ENCODE data around the gene SEMA4C.

Gene SEMA4C, protein sequence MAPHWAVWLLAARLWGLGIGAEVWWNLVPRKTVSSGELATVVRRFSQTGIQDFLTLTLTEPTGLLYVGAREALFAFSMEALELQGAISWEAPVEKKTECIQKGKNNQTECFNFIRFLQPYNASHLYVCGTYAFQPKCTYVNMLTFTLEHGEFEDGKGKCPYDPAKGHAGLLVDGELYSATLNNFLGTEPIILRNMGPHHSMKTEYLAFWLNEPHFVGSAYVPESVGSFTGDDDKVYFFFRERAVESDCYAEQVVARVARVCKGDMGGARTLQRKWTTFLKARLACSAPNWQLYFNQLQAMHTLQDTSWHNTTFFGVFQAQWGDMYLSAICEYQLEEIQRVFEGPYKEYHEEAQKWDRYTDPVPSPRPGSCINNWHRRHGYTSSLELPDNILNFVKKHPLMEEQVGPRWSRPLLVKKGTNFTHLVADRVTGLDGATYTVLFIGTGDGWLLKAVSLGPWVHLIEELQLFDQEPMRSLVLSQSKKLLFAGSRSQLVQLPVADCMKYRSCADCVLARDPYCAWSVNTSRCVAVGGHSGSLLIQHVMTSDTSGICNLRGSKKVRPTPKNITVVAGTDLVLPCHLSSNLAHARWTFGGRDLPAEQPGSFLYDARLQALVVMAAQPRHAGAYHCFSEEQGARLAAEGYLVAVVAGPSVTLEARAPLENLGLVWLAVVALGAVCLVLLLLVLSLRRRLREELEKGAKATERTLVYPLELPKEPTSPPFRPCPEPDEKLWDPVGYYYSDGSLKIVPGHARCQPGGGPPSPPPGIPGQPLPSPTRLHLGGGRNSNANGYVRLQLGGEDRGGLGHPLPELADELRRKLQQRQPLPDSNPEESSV

DNA sequence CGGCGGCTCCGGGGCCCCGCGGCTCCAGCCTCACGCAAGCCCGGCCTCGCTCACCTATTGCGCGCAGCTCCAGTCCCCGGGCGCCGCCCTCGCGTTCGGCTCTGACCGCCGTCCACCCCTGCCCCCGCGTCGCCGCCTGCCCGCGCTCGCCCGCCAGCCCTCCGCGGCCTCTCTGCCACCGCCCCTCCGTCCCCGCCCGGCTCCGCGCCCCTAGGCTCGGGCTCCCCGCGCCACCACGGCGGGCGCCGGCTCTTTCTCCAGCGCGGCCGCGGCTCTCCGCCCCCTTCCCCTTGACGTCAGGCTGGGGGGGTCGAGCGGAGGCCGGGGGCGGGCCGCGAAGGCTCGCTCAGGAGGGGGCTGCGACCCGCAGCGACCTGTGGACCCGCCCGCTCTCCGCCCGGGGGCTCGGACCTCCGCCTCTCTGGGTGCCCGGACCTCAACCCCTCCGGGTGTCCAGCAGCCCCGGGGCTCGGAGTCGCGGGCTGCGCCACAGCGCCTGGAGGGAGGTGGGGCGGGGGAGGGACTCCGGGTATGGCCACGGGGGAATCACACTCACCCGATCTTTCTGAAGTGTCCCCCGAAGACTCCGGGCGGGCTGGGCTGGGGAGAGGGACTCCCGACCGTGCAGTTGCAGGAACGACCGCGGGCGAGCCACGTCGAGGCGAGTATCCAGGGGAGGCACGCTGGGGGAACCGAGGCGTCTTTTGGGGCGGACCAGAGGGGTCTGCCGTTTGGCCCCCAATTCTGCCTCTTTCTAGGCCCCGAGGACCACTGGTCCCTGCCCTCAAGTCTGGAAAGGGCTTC lies at the start of gene SEMA4C:
TSS of gene SEMA4C (minus strand) at position 259 of the 804 bp plus-strand sequence. CDS start 2,194 bp downstream, outside the sequence.
- no peak for DNase-seq

DNA sequence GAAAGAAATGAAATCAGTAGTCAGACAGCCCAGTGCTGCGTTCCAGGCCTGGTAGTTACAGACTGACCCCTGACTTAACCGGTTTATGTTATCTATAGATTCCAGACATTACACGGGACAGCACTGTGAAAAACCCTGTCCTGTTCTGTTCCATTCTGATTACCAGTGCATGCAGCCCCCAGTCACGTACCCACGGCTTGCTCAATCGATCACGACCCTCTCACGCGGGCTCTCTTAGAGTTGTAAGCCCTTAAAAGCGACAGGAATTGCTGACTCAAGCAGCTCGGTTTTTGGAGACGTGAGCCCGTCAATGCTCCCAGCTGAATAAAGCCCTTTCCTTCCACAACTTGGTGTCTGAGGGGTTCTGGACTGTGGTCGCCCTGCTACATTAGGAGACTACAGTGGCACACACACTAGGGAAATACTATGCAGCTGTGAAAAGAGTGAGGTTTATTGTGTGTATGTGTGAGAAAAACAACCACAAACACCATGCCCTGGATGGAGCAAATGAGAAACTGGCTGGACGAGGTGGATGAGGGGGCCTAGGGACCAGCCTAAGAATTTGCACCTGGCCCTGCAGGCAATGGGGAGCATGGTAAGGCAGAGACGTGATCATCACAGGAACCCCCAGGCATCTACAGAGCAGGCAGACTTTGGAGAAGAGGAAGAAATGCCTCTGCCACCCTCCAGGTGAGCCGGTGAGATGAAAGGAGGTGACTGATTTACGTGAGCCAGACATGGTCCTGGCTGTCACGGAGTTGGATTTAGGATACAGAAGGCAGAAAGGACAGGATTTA lies 49.1 kb upstream of the SEMA4C start:
- no peak for DNase-seq

DNA sequence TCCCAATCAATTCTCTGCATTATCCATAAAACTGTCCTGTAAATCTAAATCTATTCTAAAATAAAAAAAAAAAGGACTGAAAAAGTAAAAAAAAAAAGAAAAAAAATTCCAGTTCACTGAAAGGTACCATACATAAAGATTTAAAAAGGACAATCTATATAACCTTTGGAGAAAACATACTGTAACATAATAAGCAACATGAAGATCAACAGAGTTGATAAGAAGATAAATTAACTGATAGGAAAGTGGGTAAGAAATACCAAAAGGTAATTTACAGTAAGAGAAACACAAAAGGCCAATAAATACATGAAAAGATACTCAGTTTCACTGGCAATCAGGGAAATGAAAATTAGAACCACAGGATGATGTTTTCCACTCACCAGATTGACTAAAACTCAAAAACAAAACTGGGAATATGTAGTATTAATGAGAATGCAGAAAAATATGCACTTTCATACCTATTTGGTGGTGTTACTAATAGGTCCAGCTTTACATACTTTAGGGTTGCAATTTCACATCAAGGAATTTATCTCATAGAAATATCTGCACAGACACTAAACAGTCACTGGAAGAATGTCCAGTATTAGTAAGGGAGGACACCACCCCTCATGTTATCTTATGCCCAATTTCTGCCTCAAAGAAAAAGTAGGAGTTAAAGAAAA lies 48.3 kb upstream of the SEMA4C start:
- DNase-seq: no peak

DNA sequence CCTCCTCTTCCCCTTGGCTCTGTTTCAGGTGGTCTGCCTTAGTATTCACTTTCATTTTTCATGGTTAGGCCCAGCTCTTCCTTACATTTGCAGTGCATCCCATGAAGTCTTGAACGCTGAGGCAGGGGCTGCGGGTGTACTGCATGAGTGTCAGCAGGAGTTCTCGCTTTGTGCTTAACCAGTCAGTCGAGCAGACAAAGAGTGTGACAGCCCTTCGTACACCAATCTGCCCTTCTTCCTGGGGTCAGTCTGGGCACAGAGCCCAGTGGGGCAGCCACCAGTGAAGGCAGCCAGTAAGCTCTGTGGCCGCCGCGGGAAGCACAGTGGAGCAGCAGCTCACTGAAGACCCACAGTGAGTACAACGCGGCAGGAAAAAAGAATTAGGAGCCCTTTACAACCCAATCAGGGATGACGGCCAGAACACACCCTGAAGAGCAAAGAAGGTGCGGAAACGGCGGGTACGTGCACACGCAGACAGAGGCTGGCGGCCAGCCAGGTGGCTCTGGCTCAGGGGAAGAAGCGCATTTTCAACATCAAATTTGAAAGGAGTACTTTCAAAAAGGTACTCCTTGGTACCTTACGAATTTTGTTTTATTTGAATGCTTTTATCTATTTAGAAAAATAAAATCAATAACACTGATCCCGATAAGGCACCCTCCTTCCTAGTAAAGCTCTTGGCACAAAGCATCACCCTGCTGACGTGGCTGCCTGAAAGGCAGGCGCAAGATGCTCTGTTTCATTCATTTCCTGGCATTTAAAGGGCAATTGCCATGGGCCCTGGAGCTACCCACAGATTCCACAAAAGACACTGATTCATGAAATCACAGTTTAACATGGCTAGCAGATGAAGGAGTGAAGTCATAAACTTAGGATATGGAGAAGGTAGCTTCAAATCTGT lies 47.0 kb upstream of the SEMA4C start:
- no peak for DNase-seq

DNA sequence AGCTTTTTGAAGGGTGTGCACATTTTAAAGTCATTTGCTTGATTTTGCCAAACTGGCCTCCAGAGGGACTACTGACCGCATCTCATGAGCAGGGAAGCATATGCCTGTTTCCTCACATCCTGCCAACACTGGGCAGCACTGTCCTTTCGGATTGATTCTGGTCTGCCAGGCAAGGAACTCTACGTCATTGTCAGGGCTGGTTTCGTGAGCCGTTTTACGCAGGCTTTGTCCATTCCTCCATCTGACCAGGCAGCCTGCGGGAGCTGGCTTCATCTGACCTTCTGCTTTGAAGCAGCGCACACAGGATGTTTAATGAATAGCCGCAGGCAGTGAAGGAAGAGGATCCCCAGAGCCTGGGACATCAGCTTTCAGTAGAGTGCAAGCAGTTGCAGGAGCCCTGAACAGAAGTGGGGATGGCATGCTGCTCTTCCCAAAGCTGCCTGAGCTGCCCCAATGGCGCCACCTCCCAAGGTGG lies 46.3 kb upstream of the SEMA4C start:
- DNase-seq: no peak

DNA sequence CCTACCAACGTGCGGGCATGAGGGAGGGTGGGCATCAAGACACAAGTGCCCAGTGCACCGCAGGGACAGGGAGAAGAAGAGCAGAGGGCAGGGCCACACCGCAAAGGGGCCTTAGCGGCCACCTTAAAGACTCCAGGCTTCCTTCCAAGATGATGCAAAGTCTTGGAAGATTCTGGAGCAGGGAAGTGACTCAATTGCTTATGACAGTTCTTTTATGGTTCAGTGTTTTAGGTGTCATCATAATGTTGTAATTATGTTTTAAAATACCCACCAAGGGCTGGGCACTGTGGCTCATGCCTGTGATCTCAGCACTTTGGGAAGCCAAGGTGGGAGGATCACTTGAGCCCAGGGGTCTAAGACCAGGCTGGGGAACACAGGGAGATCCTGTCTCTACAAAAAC lies 44.5 kb upstream of the SEMA4C start:
- no peak for DNase-seq

DNA sequence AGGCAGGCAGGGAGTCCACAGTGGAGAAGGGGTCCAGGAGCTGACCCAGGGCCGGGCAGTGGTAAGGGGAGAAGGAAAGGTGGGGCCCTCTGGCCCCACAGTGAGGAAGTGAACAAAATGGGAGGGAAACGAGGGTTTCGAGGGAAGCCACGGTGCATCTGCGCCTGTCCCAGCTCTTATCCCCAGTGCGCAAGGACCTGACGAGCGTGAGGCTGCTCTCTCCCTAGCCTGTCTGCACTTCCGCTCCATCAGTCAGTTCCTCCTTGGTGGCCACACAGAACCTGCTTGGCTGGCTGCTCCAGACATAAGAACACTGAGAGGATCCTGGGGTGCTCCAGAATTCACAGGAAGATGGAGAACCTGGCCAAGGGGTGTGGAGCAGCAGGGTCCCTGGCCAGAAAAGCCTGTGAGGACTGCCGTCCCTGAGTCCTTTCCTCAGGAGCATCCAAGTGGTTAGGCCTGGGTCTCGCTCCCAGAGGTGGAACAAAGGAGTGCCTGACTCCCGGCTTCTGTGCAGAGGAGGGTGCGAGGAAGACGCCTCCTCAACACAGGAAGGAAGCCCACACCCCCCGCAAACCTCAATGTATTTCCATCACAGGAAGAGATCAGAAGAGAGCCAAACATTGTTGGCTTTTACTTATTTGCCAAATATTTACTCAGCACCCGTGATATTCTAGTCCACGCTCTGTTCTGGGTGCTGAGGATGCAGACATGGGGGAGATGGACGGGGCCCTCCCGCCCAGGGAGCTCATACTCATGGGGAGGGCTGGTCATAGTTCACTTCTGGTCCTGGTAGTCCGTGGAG lies 43.7 kb upstream of the SEMA4C start:
- DNase-seq: no peak

DNA sequence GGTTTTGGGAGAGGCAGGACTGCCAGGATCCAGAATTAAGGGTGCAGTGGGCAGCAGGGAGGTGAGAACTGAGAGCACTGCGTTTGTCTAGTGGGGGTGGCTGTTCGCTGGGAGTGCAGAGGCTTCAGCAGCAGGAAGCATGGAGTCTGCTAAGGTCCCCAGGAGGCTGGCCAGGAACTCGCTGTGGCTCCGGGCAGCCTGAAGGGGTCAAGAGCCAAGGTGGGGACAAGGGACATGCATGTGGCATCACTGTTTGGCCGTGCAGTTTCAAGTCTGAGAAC lies 43.2 kb upstream of the SEMA4C start:
- no peak for DNase-seq

DNA sequence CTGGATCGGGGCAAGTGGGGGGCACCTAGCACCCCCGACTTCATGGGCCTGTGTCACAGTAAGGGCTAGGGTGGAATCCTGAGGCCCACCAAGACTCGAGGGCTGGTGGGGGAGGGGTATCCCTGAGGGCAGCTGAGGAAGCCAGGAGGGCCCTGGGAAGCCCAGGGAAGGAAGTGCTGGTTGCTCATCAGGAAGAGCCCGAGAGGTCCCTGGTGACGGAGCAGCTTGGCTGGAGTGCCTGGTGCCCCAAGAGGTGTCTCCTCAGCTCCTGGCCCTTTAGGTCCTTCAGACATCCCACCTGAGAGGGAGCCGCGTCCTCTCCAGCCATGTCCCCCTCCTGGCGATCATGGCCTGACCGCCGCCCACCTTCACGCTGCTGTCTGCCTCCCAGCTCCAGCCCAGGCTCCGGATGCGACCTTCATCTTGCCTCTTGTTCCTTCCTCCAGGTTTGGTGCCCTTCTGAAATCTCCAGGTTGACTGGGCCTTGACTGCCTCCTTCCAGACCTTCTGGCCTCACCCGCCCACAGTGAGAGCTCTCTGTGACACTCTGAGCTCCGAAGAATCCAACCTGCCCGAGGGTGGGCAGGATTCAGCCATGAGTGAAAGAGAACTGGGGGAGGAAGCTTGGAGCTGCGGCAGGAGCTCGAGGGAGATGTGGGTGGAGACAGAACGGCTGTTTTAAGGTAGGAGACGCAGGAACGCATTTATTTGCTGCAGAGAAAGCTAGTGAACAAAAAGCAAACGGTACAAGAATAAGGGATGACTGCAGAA lies 42.7 kb upstream of the SEMA4C start:
- DNase-seq: no peak

DNA sequence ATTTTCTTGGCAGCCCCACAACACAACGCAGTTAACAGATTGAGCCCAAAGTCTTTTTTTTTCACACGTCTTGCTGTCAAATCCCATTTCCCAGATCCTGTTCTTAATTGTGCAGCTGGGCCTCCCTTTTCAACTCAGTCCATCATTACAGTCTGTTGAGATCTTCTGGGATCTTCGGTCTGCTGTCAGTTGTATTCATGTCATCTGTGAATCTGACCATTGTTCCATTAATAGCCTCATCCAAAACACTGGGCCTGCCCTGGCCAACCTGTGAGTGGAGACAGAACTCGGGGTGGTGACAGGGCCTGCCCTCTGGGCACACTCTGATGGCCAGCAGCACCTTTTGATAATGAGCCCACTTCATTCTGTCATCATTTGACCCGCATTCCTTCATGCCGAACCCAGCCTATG lies 39.7 kb upstream of the SEMA4C start:
- DNase-seq: no peak

DNA sequence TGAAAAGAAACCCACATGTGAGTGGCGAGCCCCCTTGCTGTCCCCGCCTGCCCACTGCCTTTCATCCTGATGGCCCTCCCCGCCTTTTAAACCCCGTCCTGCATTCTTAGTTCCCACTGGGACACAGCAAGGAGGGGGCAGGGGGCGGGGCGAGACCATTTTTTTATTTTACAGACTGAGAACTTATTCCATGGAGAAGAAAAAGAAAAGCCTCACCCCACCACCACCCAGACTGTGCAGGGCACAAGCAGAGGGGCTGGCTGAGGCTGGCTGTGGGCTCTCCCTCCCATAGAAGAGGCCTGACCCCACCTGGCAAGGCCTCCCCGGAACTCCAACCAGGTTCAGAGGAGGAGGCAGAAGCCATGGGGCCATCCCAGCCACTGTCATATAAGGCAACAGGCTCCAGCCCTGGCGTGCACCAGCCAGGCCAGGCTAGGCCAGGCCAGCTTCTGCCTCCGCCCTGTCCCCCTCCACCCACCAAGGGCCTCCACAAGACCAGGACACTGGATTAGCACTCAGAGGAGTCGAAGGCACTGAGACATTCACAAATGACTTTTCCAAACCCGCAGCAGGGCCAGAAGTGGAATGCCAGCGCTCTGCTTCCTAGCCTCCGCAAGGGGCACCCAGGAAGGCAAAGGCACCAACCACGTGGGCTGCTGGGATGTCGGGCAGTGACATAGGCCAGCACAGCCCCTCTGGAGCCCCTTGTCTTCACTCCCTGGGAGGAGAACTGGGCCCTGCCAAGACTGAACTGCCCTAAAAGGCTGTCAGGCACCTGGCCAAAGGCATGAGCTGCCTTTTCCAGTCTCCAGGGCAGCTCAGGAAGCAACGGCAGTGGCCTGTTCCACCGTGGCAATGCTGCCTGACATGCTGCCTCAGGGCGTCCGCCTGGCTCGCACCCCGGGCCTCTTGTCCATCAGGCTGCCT lies 37.5 kb upstream of the SEMA4C start:
- no peak for DNase-seq

DNA sequence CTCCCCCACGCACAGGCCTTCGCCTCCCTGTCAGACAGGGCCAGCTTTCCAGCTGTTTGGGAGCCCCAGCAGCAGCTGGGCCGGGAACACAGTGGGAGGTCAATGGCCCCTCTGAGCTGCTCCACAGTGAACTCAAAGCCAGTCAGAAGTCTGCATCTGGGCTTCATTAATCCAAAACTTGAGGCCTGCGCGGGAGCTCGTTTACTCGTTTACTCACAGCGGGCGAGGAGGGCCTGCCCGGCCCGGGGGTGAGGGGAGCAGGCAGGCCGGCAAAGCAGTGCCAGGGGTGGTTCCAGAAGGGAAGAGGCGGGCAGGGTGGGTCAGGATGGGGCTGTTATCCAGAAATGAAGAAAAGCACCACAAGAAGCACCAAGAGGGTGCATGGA lies 36.8 kb upstream of the SEMA4C start:
- no peak for DNase-seq

DNA sequence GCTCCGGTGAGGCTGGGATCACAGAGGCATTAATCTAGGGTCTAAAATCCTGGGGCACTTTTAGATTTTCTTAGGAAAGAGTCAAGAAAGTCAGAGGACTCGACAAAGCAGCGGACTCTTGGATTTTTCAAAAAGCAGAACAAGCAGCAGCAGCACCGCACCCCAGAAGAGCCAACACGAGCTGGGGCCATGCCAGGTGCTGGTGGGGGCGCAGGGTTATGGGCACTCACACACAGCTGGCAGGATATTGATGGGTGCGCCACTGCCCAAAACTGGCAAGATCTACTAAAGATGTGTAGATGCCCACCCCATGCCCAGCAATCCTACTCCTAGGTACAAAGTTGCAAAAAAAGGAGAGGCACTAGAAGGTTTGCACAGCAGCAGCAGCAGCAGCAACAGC lies 33.9 kb upstream of the SEMA4C start:
- no peak for DNase-seq

DNA sequence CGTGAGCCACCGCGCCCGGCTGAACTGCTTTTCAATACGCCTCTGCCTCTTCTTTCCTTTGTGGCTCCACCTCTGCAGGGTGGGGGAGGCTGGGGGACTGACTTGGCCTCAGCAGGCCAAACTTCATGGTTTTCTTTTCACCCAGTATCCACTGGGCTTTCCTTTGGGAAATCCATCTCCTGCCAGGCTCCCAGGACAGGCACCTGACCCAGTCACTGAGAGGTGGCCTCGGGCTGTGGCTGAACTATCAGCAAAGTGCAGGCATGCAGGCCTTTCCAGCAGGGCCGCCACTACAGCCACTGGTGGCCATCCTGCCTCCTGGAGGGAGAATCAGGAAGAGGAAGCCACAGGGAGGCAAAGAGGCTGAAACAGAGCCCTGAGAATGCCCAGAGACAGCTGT lies 33.4 kb upstream of the SEMA4C start:
- DNase-seq: no peak

DNA sequence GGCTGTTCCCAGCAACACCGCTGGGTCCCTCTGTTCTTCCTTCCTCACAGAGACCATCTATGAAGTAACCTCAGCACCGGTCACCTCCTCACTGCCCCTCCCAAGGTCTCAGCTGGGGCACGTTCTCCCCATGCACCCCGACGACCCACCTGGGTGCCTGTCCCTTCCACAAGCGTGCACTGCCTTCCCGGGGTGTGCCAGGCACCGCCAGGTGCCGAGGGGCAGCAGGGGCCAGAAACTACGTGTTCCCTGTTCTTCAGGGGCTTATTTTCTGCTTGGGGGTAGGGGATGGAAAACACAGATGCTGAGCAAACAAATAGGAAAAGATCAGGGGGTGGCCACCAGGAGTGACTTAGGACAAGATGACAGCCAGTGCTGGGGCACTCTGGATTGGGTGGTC lies 30.4 kb upstream of the SEMA4C start:
- no peak for DNase-seq

DNA sequence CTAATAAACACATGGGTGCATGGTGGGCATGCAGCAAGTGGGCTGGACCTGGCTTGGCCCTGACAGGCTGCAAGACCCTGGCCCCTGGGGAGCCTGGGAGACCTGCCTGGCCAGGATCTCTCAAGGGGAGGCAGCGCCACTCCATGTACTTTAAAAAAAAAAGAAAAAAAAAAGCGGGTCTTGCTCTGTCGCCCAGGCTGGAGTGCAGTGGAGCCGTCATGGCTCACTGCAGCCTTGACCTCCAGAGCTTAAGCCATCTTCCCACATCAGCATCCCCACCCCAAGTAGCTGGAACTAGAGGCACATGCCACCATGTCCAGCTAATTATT lies 29.5 kb upstream of the SEMA4C start:
- no peak for DNase-seq

DNA sequence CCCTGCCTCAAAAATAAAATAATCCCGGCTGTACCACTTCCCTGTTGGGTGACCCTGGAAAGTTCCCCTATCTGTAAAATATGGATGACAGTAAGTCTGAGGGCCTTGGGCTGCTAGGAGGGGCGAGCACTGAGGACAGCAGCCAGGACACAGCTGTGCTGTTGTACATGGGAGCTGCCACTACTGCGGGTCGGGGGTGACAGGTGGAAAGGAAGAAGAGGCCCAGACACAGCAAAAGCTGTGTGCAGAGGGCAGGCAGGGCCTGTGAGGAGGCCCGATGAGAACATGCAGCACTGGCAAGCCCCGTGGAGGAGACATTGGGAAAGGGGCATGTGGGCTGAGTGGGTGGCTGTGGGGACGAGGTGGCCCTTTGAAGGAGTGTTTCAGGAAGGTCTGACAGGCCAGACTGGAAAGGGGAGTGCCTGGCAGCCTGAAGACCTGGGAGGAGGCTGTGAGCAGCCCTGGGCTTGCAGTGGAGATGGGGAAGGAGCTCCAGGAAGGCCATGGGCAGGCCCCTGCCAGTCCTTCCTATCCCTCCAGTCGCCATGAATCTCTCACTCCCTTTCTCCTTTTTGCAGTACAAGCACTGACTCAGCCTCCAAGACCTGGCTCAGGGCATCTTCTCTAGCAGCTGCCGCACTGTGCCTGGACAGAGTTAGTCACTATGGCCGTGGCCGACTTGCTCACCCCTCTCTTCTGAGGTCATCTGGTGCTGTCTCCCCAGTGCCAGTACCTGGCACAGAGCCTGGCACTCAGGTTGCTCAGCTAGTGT lies 28.9 kb upstream of the SEMA4C start:
- DNase-seq: no peak

DNA sequence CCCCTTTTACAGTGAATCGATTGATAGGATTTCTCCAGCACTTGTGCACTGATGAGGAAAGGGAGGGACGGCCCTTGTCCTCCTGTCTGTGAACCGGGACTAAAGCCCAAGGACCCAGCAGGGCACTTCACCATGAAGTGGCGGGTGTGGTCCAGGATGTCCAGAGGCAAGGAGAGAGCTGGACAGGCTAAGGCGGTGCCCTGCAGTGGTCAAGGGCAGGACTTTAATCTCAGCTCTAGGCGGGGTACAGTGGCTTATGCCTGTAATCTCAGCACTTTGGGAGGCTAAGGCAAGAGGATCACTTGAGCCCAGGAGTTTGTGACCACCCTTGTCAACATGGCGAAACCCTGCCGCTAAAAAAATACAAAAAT lies 28.2 kb upstream of the SEMA4C start:
- DNase-seq: no peak
